22Rv1 (cell line): ENCODE measurements around the gene ADRM1.

Experiments
- H3K27ac ChIP-seq: fragments of 450-650 bp; 2 replicates; pipeline ENCODE4 v1.5.1; 2017
- ZFX ChIP-seq: fragments of 450-650 bp; IDR thresholded peaks from 2 replicates; pipeline ENCODE4 v1.6.1; 2017; ENCODE audit warnings: antibody characterized with exemption, borderline replicate concordance
- TF ChIP-seq, protein P1 (sequence below): fragments of 450-650 bp; IDR thresholded peaks from 2 replicates; pipeline ENCODE4 v1.5.1; 2017; ENCODE audit warnings: mild to moderate bottlenecking

Gene ADRM1

DNA sequence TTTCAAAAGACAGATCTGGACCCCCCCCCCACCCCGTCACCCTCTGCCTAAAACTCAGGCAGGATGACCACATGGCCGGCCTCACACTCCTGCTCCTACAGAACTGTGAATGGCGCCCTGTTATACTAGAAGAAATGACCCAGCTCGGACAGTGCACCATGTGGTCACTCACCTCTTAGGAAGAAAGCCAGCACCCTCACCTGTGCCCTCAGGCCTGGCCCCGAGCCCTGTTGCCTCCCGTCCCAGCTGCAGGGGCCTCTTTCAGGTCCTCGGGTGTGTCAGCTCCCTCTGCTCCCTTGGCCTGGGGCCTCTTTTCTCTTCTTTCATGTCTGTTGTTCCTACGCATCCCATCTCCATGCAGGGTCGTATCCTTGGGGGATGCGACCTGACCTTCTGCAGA, 40.7 kb upstream of the ADRM1 start:
- no peak overlapping the region for H3K27ac ChIP-seq
- no peak for TF ChIP-seq ZFX
- TF ChIP-seq, protein P1, sequence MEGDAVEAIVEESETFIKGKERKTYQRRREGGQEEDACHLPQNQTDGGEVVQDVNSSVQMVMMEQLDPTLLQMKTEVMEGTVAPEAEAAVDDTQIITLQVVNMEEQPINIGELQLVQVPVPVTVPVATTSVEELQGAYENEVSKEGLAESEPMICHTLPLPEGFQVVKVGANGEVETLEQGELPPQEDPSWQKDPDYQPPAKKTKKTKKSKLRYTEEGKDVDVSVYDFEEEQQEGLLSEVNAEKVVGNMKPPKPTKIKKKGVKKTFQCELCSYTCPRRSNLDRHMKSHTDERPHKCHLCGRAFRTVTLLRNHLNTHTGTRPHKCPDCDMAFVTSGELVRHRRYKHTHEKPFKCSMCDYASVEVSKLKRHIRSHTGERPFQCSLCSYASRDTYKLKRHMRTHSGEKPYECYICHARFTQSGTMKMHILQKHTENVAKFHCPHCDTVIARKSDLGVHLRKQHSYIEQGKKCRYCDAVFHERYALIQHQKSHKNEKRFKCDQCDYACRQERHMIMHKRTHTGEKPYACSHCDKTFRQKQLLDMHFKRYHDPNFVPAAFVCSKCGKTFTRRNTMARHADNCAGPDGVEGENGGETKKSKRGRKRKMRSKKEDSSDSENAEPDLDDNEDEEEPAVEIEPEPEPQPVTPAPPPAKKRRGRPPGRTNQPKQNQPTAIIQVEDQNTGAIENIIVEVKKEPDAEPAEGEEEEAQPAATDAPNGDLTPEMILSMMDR = no peak

DNA sequence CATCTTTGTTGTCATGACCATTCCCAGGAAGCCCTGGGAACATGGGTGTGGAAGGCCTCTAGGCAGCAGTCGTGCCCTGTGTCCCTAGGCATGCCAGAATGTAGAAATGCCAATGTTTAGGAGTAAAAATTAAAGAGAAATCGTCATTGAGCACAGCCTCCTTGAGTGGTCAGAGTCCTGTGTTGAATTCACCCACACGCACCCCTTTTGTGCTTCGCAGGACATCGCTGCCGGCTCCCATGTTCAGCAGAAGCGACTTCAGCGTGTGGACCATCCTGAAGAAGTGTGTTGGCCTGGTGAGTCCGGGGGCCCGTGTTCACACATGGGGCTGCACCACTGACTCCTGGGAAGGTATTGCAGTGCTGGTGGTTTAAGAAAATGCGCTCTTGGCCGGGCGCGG, 39.4 kb upstream of the ADRM1 start:
- H3K27ac ChIP-seq = no peak overlapping the region
- no peak for TF ChIP-seq ZFX
- TF ChIP-seq, protein P1 = no peak

DNA sequence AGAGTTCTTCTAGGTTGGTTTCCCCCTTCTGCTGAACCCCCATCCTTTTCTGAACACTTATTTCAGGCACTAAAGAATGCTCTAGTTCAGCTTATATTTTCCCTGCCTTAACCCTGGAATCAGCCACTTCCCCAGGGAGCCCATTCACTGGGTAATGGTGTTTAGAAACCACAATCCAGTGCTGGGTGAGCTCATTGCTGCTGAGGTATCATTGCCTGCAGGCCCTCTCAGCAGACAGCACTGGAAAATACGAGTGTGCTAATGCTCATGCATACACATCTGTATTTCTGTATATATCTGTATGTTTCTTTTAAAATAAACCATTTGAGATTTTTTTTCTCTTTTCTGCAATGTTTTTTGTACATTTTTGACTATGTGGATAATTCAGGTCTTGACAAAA, 37.4 kb upstream of the ADRM1 start:
- TF ChIP-seq ZFX = no peak
- TF ChIP-seq, protein P1 = no peak
- no peak overlapping the region for H3K27ac ChIP-seq

DNA sequence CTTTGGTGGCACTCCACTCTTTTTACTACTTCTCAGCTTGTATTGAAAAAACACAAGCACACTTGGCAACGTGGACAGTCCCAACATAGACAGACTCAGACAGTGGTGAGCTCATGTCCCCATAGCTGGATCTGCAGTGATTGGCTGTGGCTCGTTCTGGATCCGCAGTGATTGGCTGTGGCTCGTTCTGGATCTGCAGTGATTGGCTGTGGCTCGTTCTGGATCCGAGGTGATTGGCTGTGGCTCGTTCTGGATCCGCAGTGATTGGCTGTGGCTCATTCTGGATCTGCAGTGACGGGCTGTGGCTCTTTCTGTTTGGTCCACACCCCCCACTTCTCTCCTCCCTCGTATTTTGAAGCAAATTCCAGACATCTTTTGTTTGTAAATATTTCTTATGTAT, 36.5 kb upstream of the ADRM1 start:
- H3K27ac ChIP-seq = no peak overlapping the region
- TF ChIP-seq, protein P1 = no peak
- no peak for TF ChIP-seq ZFX

DNA sequence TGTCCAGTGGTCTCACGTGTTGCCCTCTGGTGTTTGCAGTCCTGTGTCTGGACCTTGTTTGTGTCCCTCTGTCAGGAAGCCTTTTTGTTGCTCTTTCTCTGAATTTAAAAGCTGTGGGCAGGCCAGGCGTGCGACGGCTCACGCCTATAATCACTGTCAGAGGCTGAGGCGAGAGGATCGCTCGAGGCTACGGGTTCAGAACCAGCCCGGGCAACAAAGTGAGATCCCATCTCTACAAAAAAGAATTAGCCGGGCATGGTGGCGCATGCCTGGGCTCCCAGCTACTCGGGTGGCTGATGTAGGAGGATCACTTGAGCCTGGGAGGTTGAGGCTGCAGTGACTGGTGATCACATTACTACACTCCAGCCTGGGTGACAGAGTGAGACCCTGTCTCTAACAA, 35.9 kb upstream of the ADRM1 start:
- H3K27ac ChIP-seq = no peak overlapping the region
- TF ChIP-seq ZFX = no peak
- TF ChIP-seq, protein P1 = no peak

DNA sequence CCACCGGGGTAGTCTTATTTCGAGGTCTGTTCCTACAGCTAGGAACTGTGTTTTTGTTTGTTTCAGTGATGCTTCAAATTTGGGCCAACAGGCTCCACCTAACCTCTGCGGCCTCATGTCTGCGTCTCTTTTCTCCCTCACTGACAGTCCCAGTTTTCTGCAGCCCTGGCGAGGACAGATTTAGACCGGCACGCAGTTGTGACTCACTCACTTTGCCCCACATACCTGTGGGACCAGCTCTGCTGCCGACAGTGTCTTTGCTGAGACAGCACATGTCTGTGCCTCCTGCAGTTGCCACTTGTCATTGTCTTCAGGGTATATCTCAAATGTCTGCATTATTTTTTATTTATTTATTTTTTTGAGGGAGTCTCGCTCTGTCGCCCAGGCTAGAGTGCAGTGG, 35.3 kb upstream of the ADRM1 start:
- H3K27ac ChIP-seq = no peak overlapping the region
- TF ChIP-seq, protein P1 = no peak
- no peak for TF ChIP-seq ZFX

DNA sequence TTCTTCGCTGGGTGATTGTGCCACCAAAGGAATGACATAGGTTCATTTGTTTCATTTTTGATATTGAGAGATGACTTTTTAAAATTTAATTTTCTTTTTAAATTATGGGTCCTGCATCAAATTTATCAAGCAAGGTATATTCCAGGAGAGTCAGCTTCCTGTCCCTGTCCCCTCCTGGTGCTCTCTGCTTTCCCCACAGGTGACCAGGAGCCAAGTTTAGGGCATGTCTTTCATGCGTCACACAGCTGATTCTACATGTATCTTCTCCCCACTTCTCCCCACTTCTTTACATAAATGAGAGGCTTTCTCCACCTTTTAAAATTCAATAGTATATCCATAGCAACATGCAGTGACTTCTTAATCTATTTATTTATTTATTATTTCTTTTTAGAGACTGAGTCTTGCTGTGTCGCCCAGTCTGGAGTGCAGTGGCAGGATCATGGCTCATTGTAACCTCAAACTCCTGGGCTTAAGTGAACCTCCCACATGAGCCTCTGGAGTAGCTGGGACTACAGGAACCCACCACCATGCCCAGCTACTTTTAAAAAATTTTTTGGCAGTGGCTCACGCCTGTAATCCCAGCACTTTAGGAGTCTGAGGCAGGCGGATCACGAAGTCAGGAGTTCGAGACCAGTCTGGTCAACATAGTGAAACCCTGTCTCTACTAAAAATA, 34.4 kb upstream of the ADRM1 start:
- H3K27ac ChIP-seq = no peak overlapping the region
- TF ChIP-seq ZFX = no peak
- TF ChIP-seq, protein P1 = no peak
